DMS79 (cell line): ENCODE data around the gene CDH13.

ENCODE experiments used
- DNase-seq: peaks from one replicate; lab custom pipeline; 2025; lab: John Stamatoyannopoulos, UW

CDH13 gene

DNA sequence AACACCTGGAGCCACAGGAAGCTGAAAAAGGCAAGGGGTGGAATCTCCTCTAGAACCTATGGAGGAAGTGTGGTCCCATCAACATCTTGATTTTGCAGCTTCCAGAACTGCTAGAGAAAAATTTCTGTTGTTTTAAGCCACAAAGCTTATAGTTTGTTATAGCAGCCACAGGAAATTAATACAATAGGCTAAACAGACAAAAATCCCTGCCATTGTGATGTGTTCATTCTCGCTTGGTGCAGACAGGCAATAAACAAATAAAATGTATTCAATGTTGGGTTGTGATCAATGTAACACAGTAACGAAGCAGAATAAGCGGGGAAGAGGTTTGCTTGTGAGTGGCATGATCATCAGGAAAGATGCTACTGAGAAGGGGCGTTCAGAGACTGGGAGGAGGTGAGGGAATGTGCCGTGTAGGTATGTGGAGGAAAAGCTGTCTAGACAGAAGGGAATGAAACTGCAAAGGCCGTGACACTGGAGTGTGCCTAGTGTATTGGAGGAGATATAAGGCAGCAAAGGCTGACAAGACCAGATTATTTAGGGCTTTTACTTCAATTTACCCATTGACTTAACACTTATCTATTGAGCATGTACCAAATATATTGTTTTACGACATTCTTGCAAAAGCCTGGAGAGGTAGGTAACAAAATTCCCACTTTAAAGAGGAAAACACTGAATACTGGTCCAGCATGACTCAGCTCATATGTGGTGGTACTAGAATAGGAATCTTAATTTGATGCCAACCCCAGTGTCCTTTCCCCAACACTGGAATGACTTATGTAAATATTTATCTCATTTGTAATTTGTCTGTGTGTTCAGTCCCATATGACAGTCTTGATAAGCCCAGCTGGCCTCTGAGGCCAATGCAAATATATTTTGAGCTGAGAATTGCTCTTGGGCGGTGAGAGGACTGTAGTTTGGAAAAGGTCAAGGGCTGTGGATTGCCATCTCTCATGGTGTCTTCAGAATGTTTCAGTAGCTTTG is 375.9 kb downstream of the CDH13 start:
- no peak for DNase-seq

- DNase-seq, result no peak
Observed at GRCh38 chr16:83004868-83005652, 378.3 kb downstream of the CDH13 start.

DNA sequence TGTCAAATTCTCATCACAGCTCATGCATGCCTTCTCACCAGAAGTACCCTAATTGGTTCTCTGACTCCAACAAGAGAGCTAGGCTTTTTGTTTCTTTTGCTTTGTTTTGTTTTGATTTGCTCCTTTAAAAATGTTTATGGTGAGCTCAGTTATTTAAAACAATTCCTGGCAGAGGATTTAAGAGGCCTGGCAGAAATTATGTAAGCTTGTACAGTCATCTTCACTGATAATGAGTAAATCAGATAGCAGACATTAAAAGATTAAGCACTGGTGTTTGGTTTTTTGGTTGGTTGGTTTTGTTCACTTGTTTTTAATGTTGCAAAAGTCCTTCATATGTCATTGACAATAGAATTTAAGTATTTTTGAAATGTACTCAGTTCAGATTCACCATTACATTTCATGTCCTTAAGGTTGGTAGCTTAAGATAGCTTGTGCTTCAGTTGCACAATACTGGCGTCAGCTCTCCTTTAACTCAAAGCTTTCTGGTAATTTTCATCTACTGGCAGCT is 378.9 kb downstream of the CDH13 start:
- no peak for DNase-seq

DNA sequence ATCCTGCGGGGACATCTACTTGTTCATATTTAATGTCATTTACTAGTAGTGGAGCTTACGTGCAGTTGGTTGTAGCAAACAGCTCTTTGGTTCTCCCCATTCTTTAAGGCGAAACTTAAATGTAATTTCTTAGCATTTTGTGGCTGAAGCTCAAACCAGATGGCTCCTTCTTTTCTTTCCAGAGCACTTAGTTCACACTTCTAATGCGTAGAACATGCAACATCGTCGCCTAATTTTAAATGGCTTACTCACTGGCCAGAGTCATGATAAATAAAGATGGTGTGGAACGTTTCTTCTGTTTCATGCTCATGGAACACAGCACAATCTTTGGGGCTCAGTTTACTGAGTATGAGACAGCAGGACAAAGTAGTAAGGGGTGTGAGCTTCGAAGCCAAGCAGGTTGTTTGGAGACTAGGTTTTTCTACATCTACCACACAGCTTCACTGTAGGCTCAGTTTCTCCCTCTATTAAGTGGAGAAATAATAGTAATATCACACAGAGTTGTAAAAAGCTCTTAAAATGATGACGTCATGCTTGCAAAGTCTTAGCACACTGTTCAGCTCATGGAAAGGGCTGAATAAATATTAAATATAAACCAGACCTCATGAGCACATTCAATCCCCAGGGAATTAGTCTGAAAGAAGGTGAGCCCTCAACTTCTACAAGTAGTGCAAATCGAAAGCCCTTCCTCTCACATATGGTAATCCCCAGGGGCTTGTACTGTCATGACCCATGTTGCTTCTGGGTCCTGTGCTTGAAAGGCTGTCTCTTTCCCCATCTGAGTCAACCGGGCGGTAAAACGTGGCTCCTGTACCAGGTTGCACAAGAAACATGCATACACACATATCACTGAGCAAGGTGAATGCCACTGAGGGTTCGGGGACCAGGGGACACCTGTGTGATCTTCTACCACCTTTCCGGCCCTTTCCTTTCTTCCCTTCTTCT is 384.3 kb downstream of the CDH13 start:
- no peak for DNase-seq

- no peak for DNase-seq
Observed at GRCh38 chr16:83011939-83012338, 385.2 kb downstream of the CDH13 start.

DNA sequence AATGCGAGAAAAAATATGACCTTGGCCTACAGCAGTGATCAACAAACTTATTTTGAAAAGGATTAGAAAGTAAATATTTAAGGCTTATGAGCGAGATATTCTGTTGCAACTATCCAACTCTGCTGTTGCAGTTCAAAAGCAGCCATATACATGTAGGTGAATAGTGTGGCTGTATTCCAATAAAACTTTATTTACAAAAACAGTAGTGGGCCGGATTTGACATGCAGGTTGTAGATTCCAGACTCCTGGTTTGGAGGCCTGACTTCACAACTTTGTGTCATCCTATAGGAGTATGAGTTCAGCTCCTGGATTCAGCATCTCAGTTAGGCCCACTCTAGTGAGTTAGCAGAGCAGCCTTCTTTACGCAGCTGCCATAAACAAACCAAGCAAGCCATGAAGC is 386.3 kb downstream of the CDH13 start:
- DNase-seq, result no peak

GRCh38 chr16:83019963-83020362 is 393.2 kb downstream of the CDH13 start:
- DNase-seq, result no peak

- DNase-seq, result no peak
Observed at GRCh38 chr16:83021045-83021444, 394.3 kb downstream of the CDH13 start.

- no peak for DNase-seq
Observed at GRCh38 chr16:83021746-83022145, 395.0 kb downstream of the CDH13 start.

DNA sequence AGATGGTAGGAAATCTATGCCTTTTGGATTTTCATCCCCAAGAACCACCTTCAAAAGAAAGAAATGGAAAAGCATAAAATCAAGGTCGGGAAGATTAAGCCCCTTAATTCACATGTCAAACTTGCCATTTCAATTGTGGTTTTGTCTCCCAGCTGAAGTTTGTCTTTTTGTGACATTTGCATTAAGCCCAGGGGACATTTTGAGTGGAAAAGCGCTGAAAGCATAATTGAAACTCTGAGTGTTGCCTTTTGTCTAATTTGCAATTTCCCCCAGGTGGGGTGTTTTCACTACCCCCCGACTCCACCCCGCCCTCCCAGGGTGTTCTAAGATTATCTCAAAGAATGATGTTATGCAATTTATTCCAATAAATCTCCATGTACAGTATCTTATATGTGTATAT is 396.2 kb downstream of the CDH13 start:
- DNase-seq, result no peak

GRCh38 chr16:83023640-83024039 is 396.9 kb downstream of the CDH13 start:
- no peak for DNase-seq

DNA sequence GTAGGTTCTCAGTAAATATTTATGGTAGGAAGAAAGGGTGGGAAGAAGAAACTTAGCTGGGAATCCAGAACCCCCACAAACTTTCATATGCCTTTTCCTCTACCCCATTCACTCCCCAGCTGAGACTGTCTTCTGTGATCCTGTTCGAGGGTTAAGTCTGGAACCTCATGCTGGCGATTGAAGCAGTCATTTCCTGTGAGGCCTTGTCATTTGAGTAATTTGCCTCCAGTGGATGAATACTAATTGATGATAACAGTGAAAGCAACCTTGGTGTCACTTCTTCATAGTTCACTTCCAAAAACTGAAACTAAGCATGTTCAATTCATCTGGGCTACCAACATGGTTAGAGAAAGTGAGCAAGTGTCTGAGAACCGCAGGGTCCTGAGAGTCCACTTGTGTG is 401.2 kb downstream of the CDH13 start:
- no peak for DNase-seq

DNA sequence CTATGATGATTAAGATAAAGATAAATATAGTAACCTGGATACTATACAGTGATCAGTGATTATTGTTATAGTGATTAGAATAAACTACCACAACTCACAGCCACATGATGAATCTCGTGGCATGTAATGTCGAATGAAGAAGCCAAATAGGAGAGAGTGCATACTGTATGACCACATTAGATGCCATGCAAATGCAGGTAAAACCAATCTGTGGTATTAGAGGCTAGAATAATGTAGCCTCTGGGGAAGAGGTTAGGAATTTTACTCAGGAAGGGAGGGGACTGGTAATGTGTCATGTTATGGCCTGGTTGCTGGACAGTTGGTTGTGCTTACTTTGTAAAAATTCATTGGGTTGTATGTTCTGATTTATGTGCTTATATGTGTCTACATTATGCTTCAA is 402.7 kb downstream of the CDH13 start:
- no peak for DNase-seq

DNA sequence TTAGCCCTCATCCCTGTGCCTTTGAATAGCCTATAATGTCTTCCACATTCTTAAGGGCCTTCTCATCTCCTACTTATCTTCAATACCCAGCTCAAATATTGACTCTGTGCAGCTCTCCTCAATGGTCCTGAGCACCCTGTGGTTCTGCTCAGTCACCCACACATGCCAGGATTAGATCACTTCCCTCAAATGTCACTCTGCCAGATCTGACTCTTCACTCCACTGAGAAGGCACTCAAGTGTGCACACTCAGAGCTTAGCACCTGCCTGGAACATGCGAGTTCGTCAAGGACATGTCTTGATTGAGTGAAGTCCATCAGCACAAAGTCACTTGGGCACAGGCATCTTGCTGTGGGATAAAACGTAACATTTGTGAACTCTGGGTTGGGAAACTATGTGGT is 404.8 kb downstream of the CDH13 start:
- DNase-seq, result peak; percentile 1

GRCh38 chr16:83037102-83037501 is 410.3 kb downstream of the CDH13 start:
- DNase-seq, result no peak

DNA sequence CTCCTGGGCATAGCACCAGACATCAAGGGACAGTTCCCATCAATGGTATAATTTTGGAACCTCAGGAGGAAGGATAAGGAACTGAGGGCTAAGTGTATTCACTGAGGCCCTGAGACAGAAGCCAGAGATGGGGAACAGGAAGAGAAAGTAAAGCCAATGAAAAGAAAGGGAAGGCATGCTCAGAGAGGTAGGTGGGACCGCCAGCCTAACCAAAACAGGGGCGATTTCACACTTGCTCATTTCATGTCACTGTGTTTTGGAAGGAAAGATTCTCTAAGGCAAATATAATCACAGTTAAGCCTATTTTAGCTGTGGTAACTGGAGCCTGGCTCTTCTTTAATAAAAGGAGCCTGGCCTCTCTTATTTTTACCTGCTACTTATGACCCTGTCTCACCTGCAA is 411.1 kb downstream of the CDH13 start:
- DNase-seq, result no peak

DNA sequence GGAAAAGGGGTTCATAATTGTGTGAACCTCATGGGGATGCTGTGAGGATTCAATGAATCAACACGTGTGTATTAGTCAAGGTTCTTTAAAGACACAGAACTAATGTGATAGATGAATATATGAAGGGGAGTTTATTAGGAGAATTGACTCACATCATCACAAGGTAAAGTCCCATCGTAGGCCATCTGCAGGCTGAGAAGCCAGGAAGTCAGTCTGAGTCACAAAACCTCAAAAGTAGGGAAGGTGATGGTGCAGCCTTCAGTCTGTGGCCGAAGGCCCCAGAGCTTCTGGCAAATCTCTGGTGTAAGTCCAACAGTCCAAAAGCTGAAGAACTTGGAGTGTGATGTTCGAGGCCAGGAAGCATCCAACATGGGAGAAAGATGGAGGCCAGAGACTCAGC is 413.4 kb downstream of the CDH13 start:
- no peak for DNase-seq

- no peak for DNase-seq
Observed at GRCh38 chr16:83044589-83044988, 417.8 kb downstream of the CDH13 start.

DNA sequence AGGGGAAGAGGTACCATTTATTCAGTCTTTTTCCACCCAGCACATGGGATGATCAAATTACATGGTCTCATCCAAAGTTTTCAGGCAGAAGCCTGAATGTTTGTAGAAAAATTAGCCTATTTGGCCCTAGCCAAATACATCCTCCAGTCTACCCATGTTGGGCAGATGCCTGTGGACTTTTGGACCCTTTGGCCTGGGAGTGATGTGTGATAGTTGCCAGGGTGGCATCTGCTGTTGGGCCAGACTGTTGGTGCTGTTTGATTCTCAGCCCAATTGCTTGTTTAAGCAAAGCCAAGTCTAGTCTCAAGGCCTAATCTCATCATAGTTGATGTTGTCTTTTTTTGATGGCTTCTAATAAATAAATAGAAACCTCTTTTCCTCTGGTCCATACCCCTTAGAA is 419.0 kb downstream of the CDH13 start:
- no peak for DNase-seq

GRCh38 chr16:83046664-83047063 is 419.9 kb downstream of the CDH13 start:
- no peak for DNase-seq

- DNase-seq, result no peak
Observed at GRCh38 chr16:83051451-83051850, 424.7 kb downstream of the CDH13 start.

GRCh38 chr16:83054283-83054682 is 427.5 kb downstream of the CDH13 start:
- DNase-seq, result no peak
